ENCODE data around the gene PTPMT1.
"Not testable (repeated sequence)": the region's sequence is repeated elsewhere in the genome, so short reads cannot be mapped to it uniquely, and the experiment has no call there.

DNA sequence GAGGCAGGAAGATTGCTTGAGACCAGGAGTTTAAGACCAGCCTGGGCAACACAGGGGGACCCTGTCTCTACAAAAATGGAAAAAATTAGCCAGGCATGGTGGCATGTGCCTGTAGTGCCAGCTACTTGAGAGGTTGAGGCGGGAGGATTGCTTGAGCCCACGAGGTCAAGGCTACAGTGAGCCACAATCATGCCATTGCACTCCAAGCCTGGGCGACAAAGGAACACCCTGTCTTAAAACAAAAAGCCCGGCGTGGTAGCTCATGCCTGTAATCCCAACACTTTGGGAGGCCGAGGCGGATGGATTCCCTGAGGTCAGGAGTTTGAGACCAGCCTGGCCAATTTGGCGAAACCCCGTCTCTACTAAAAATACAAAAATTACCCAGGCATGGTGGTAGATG lies 34.7 kb upstream of the PTPMT1 start:
- TF ChIP-seq EZH2 (IDR thresholded peaks at IDR 0.05; ENCODE audit: insufficient read depth, poor library complexity, severe bottlenecking); EZH2phosphoT487 (IDR thresholded peaks at IDR 0.05; ENCODE audit: insufficient read depth, low read depth): not testable (repeated sequence)

All from GM23248 (cell line).